RWPE2 (cell line): ENCODE results near the gene SMIM21.

ENCODE experiments used
- ATAC-seq: fragments of 200-7000 bp; cut with Tn5 transposase; 3 replicates; pipeline ENCODE4 v1.9.1; 2021; ENCODE audit warnings: low read depth
- DNase-seq: peaks from one replicate; pipeline ENCODE4 v3.0.0-alpha.2; 2020; ENCODE audit warnings: low spot score
- H3K27ac ChIP-seq: fragments of 450-650 bp; 2 replicates; pipeline ENCODE4 v1.5.1; 2017; ENCODE audit warnings: mild to moderate bottlenecking; ENCODE audit not compliant: poor library complexity, severe bottlenecking
- H3K27me3 ChIP-seq: fragments of 250-450 bp; sonication (Bioruptor Pico); 2 replicates; pipeline ENCODE4 v1.5.1; 2021; ENCODE audit warnings: mild to moderate bottlenecking, moderate library complexity; ENCODE audit not compliant: insufficient read depth, poor library complexity, severe bottlenecking
- H3K36me3 ChIP-seq: fragments of 250-450 bp; sonication (Bioruptor Pico); 2 replicates; pipeline ENCODE4 v1.5.1; 2020; ENCODE audit warnings: low read depth, mild to moderate bottlenecking, moderate library complexity
- H3K4me1 ChIP-seq: fragments of 250-450 bp; sonication (Bioruptor Pico); 2 replicates; pipeline ENCODE4 v1.5.1; 2021; ENCODE audit warnings: mild to moderate bottlenecking, moderate library complexity; ENCODE audit not compliant: insufficient read depth, poor library complexity, severe bottlenecking
- H3K4me3 ChIP-seq: fragments of 250-450 bp; sonication (Bioruptor Pico); 2 replicates; pipeline ENCODE4 v1.5.1; 2021; ENCODE audit warnings: mild to moderate bottlenecking, moderate library complexity; ENCODE audit not compliant: severe bottlenecking
- H3K9me3 ChIP-seq: fragments of 250-450 bp; sonication (Bioruptor Pico); 2 replicates; pipeline ENCODE4 v1.5.1; 2021; ENCODE audit warnings: mild to moderate bottlenecking, moderate library complexity; ENCODE audit not compliant: severe bottlenecking
- TF ChIP-seq, protein P1 (sequence below): fragments of 450-650 bp; IDR thresholded peaks from one replicate; pipeline ENCODE4 v1.5.1; 2017; ENCODE audit warnings: mild to moderate bottlenecking, moderate library complexity; ENCODE audit not compliant: poor library complexity, severe bottlenecking

The SMIM21 gene

DNA sequence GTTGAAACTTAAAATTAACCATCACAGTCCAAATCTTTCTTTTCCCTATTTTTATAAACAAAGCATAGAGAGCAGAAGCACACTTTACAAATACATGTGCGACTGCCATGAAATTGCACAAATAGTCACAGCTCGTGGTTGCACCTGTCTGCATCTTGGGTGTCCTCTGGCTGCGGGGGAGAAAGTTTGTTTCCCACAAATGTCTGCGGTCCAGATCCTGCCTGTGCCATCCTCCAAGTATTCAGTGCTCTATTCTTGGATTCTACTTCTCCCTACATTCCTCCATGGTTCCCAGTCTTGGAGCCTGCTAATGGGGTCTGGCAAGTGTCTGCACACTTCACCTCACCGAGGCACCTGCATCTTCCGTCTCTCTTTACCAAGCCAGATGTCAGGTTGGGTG, 52.2 kb downstream of the SMIM21 start:
- no peaks in the 10 kb centered on the region for H3K27me3 ChIP-seq
- H3K4me1 ChIP-seq: no peaks in the 10 kb centered on the region
- H3K27ac ChIP-seq: no peak overlapping the region
- DNase-seq (no peak), ATAC-seq (no peak)
- TF ChIP-seq, protein P1, sequence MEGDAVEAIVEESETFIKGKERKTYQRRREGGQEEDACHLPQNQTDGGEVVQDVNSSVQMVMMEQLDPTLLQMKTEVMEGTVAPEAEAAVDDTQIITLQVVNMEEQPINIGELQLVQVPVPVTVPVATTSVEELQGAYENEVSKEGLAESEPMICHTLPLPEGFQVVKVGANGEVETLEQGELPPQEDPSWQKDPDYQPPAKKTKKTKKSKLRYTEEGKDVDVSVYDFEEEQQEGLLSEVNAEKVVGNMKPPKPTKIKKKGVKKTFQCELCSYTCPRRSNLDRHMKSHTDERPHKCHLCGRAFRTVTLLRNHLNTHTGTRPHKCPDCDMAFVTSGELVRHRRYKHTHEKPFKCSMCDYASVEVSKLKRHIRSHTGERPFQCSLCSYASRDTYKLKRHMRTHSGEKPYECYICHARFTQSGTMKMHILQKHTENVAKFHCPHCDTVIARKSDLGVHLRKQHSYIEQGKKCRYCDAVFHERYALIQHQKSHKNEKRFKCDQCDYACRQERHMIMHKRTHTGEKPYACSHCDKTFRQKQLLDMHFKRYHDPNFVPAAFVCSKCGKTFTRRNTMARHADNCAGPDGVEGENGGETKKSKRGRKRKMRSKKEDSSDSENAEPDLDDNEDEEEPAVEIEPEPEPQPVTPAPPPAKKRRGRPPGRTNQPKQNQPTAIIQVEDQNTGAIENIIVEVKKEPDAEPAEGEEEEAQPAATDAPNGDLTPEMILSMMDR: no peak
- H3K36me3 ChIP-seq: no peaks in the 10 kb centered on the region
- no peak overlapping the region for H3K4me3 ChIP-seq
- no peaks in the 10 kb centered on the region for H3K9me3 ChIP-seq

DNA sequence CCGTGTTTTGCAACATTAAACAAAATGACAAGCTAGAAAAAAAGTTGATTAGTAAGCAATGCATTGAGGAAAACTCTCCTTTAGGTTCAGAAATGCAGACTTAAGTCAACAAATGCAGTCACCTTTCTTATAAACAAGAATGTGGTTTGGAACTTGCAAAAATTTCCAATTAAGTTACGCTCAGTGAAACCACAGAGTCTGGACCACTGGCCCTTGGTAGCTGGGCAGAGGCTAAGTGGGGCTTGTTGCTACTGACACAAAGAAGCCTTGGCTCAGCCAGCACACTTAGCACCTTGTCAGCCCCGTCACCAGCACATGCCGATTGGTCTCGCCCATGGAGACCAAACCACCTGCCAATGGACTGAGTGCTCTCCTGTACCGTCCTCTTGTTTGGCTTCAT, 53.0 kb downstream of the SMIM21 start:
- no peak for ATAC-seq

DNA sequence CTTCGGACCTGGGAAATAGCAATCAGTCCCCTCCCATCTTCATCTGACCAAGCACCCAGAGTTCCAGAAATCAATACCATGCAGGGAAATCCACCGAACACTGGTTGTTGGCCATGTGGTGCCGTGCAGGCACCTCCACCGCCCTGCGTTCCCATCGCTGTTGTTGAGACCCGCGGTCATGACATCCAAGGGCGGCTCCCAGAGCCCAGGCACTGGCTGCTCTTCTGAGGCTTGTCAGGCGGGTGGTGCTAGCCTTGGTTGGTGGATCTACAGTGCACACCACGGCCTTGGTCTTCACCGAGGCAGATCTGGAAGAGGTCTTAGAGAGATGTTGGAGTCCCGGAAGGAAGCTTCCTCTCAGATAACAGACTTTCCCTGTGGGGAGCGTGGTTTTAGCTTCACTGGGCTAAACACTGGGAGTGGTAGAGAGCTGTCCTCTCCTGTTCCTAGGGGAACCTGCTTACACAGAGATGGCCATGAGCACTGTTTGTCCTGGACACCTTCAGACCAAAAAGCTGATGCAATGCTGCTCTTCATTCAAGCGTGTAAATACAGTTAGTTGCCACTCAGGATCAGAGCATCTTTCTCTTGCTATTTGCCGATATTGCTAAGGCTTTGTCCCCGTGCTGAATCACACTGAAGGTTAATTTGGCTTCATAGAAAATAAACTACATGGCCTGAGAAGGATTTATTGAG, 58.3 kb downstream of the SMIM21 start:
- H3K27me3 ChIP-seq: no peaks in the 10 kb centered on the region
- TF ChIP-seq, protein P1: no peak
- no peaks in the 10 kb centered on the region for H3K9me3 ChIP-seq
- H3K4me1 ChIP-seq: no peaks in the 10 kb centered on the region
- no peak overlapping the region for H3K27ac ChIP-seq
- peak; percentile 25; the same call in 1 of the 3 replicates for ATAC-seq
- no peak overlapping the region for H3K4me3 ChIP-seq
- H3K36me3 ChIP-seq: no peaks in the 10 kb centered on the region
- no peak for DNase-seq

More for the DNA sequence above, 53.0 kb downstream of the SMIM21 start:
- Histone ChIP-seq H3K27ac (no peak overlapping the region), H3K27me3 (no peaks in the 10 kb centered on the region), H3K4me1 (no peaks in the 10 kb centered on the region), H3K9me3 (no peaks in the 10 kb centered on the region), H3K4me3 (no peak overlapping the region), H3K36me3 (no peaks in the 10 kb centered on the region)
- no peak for DNase-seq
- TF ChIP-seq, protein P1: no peak

DNA sequence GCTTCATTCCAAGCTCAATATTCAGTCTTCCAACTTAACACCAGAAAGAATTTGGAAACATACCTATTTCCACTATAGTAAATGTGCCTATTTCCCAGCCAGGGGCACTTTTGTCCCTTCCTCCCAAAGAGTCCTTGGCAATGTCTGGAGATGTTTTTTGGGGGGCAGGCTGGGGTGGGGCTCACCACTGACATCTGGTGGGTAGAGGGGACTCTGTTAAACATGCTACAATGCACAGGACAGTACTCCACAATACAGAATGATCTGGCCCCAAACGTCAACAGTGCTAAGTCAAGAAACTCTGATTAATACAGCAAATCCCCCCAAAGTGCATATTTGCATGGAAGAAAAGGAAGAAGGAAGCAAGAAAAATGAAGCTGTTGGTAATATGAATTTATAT, 61.7 kb downstream of the SMIM21 start:
- no peaks in the 10 kb centered on the region for H3K4me1 ChIP-seq
- TF ChIP-seq, protein P1: no peak
- no peaks in the 10 kb centered on the region for H3K27me3 ChIP-seq
- no peak overlapping the region for H3K27ac ChIP-seq
- H3K4me3 ChIP-seq: no peak overlapping the region
- H3K36me3 ChIP-seq: no peaks in the 10 kb centered on the region
- DNase-seq (no peak), ATAC-seq (no peak)
- H3K9me3 ChIP-seq: no peaks in the 10 kb centered on the region

DNA sequence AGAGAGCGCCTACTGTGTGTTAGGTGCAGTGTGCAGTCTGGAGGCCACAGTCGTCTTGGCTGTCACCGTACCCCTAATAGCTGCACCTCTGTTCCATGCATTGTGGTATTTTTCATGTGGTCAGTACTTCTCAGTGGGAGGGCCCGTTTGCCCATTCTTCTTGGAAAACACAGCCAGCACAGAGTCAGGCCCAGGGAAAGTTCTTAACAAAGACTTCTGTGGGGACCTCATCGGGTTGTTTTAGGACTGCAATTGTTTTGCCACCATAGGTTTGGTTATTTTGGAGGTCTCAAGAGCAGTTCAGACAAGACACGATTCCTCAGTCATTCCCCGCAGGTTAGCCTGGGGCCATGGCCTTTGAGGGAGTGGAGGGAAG, 62.3 kb downstream of the SMIM21 start:
- no peaks in the 10 kb centered on the region for H3K36me3 ChIP-seq
- ATAC-seq: no peak
- H3K27ac ChIP-seq: no peak overlapping the region
- TF ChIP-seq, protein P1: no peak
- DNase-seq: no peak
- no peak overlapping the region for H3K4me3 ChIP-seq
- no peaks in the 10 kb centered on the region for H3K27me3 ChIP-seq
- no peaks in the 10 kb centered on the region for H3K9me3 ChIP-seq
- H3K4me1 ChIP-seq: no peaks in the 10 kb centered on the region
